ENCODE measurements around the gene MRPL23.

GRCh38 chr11:2004466-2004865, 57.3 kb downstream of the MRPL23 start:
- TF ChIP-seq CTCF (IDR thresholded peaks at IDR 0.05; ENCODE audit: insufficient read depth, low read length, poor library complexity, severe bottlenecking) (no peak), EZH2phosphoT487 (conservative IDR thresholded peaks at IDR 0.05; ENCODE audit: low read length) (no peak)

Measured in SU-DHL-6 (cell line).